Choroid plexus epithelial cell (primary cell): ENCODE results near the gene KRT6A.

Experiments
- DNase-seq: peaks from one replicate; pipeline ENCODE4 v3.0.0-alpha.2; 2010; ENCODE audit warnings: low read depth
- H3K4me3 ChIP-seq: 2 replicates; pipeline ENCODE4 v1.5.1; 2011; ENCODE audit warnings: low read depth, mild to moderate bottlenecking, control low read depth, low read length, moderate library complexity
- CTCF ChIP-seq: conservative IDR thresholded peaks from 2 replicates; pipeline ENCODE4 v1.5.1; 2011; ENCODE audit warnings: low read depth, mild to moderate bottlenecking, control low read depth, inconsistent platforms, low read length, moderate library complexity

The KRT6A gene

GRCh38 chr12:52515319-52515646, 22.2 kb upstream of the KRT6A start:
- H3K4me3 ChIP-seq, result no peak overlapping the region
- DNase-seq, result no peak
- TF ChIP-seq CTCF, result no peak

GRCh38 chr12:52514471-52515318, 21.6 kb upstream of the KRT6A start:
- DNase-seq, result no peak
- no peak for TF ChIP-seq CTCF

GRCh38 chr12:52513736-52514135, 20.7 kb upstream of the KRT6A start:
- no peak overlapping the region for H3K4me3 ChIP-seq
- no peak for DNase-seq
- TF ChIP-seq CTCF, result no peak

More at GRCh38 chr12:52514471-52515318, 21.6 kb upstream of the KRT6A start:
- H3K4me3 ChIP-seq, result no peak overlapping the region

DNA sequence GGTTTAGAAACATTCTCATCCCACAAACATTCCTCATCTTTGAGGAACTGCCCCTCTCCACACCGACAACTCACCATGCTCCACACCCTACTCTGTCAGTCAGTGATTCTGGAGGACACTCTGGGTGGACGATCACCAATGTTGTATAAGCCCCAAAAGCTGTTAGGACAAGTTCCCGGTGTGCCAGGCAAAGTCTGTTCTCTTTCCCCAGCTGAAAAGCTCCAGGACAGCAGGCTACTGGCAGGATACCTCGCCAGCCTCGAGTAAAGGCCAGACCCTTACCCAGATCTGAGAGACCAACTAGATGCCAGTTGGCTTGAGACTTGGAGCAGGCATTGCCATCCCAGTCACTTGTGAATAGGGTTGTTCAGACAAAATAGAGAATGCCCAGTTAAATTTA, 15.2 kb upstream of the KRT6A start:
- DNase-seq, result no peak
- TF ChIP-seq CTCF, result no peak
- no peak overlapping the region for H3K4me3 ChIP-seq

DNA sequence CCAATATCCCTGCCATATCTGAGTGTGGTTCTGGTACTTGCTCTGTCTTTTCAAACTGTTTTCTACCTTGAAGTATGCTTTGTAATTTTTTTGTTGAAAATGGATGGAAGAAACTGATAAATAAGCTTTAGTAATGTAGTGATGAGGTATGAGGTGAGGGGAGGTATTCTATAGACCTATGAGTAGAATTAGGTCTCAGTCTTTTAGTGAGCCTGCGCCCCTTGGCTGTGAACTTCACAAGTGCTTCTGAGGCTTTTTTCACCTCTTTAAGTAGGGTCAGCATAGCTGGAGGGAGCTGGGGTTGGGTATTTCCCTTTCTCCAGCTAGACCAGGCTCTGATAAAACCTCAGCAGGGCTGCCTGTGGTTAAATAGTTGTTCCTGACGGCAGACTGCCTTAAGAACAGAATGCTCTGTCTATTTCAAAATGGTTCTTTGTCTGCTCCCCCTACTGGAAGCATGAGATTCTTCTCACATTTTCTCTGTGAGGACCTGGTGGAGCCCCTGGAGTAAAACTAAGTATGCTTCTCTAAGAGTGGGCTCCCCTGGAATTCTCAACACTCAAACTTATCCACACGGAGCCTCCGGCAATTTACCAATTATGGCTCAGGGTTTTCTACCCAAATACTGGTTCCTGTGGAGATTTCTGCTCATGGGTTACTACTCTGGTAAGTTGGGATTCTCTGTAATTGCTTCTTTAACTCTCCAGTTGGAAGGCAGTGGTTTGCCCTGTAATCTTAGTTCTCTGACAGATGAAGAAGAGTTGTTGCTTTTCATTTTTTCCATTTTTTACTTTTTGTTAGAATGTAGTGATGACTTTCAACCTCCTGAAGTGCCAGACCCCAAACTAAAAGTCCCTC, 14.0 kb upstream of the KRT6A start:
- peak; percentile 96 for DNase-seq
- H3K4me3 ChIP-seq, result no peak overlapping the region

DNA sequence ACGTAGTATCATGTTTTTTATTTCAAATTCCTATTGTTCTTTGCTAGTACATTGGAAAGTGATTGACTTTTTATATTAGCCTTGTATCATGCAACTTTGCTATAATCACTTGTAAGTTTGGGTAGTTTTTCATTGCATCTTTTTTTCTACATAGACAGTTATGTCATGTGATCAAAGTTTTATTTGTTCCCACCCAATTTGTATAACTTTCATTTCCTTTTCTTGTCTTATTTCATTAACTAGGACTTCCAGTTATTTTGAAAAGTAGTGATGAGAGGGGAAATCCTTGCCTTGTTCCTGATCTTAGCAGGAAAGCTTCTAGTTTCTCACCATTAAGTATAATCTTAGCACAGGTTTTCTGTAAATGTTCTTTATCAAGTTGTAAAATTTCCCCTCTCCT, 9.8 kb upstream of the KRT6A start:
- no peak overlapping the region for H3K4me3 ChIP-seq
- no peak for TF ChIP-seq CTCF
- no peak for DNase-seq

More for the DNA sequence above, 14.0 kb upstream of the KRT6A start:
- peak; percentile 79 for TF ChIP-seq CTCF
